SKM-1 (cell line): ENCODE results near the gene MPZL2.

Source experiments
- DNase-seq: peaks from one replicate; lab custom pipeline; 2025; ENCODE audit not compliant: unreplicated experiment; lab: John Stamatoyannopoulos, UW

The MPZL2 gene

DNA sequence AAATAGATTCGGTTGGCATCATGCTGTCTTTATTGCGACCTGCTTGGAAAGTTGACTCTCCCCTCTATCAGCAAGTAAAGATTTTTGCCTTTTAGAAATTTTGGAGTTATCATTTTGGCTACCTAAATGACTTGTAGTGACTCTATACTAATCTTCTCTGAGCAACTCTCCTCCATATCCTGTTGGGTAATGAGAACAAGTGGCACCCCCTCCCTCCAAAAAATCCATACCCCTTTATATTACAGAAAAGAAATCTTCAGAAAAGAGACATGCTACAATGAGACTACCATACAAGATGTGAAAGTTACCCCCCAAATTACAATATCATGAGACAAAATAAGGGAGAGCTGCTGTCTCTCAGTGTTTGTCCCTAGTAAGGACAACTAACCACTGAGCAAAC is 40.5 kb downstream of the MPZL2 start:
- no peak for DNase-seq

DNA sequence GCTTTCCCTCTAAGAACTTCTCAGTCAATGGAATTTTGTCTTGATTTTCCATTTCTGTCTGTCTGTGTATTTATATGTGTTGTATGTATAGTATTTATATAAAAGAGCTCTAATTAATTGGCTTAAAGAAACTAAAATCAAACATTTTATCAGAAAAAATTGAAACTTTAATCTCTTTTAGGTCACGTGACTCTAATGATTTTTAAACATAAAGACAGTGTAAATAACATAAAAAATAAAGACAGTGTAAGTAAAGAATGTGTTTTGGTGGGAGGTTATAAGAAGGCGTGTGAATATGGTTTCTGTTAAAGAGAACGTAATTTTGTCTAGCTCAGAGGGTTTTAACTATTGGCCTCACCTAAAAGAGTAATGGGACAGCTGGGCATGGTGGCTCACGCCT is 41.7 kb downstream of the MPZL2 start:
- DNase-seq = no peak

DNA sequence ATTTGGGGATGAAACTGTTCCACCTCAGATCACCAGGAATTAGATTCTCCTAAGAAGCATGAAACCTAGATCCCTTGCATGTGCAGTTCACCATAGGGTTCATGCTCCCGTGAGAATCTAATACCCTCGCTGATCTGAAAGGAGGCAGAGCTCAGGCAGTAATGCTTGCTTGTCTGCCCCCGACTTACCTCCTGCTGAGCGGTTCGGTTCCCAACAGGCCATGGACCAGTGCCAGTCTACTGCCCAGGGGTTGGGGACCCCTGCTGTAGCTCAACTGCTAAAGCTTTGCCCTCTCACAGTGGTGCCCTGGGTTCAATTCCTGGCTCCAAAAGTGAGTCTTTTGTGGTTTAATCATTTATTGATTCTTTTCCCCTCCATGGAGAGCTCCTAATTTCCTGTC is 42.7 kb downstream of the MPZL2 start:
- no peak for DNase-seq

DNA sequence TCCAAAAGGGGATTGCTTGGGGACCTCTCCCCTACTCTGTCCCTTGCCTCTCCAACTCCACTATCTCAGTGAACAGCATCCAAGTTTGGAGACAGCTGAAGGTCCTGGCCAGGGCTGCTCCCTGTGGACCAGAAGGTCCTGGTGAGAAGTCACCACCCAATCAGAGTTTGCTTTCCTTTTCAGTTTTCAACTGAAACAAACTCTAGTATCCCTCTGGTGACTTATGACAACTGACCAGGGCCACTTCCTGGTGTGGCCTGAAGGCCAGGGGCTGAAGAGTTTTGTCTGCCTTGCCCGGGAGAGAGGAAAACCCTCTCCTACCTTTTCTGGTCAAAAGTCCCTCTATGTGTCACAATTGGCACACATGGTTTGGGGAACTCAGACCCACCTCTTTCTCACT is 44.4 kb downstream of the MPZL2 start:
- no peak for DNase-seq

DNA sequence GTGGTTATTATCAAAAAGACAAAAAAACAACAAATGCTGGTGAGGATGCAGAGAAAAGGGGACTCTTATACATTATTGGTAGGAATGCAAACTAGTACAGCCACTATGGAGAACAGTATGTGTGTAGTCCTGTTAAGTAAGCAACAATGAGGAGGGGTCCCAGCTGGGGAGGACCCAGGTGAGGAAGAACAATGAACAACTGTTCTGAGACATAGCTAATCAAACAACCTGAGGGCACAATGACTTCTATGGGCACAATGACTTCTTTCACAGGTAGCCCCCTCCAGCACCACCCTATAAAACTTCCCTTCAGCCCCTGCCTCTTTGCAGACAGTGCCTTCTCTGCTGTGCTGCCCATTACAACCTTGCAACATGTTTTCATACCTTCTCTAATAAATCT is 44.9 kb downstream of the MPZL2 start:
- no peak for DNase-seq

DNA sequence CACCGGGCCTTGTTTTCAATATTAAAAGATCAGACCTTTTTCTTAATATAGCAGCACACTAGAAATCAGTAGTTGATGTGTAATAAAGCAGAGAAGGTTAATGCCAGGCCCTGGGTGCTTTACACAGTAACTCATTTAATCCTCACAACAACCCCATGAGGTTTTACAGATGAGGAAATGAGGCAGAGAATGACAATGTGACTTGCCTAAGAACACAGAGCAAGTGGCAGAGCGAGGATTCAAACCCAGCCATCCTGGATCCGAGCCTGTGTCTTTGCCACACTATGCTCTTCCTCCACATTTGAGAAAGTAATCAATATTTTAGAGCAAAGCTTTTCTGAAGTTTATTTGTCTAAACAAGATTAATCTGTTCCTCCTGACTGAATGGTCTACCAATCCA is 46.5 kb downstream of the MPZL2 start:
- DNase-seq = no peak

DNA sequence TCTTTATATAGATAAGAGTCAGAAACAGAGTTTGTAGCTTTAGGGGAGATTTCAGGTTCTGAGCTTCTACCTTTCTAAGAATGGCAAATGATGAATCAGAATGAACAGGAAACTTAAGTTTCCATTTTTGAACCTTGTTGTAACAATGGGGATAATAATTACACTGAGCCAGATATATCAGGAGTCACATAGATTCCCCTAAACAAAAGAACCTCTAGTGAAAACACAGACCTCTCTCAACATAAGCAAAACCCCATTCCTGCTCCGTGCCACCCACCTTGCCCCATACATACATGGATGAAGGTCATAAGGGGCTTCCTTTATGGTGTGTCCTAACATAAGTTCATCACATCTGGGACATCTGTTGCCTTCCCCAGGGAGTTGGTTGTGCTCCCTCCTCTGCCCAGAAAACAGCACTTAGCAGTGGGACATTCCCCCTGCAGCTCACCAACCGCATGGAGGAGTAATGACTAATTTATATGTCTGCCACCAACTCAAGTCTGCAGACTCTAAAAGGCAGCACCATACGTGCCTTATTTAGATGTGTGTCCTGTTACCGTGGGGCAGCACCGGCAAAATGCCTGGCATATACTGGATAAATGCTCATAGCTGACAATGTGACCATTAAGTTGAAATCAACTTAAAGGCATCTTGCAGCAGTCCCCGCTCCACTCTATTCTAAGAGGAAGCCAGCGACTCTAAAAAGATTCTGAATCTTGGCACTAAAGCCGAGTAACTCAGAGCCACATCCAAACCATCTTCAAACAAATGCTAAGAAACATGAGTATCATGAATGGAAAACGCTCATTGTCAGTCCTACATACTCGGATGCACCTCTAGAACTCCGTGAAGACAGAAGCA is 47.2 kb downstream of the MPZL2 start:
- no peak for DNase-seq

DNA sequence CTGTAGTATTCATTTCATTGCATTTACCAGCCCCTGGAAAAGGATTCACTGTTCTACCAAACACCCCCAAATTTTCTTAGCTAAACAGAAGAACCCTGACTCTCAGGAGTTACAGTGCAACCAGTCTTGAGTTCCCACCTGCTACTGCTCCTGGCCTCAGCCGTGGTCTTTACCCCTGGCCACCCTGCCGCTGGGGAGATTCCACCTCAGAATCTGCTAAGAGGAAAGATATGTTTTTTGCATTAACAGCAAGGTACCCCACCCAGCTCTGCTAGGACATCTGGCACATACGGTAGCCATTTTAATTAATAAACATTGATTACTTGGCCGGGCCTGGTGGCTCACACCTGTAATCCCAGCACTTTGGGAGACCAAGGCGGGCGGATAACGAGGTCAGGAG is 48.3 kb downstream of the MPZL2 start:
- DNase-seq = no peak

DNA sequence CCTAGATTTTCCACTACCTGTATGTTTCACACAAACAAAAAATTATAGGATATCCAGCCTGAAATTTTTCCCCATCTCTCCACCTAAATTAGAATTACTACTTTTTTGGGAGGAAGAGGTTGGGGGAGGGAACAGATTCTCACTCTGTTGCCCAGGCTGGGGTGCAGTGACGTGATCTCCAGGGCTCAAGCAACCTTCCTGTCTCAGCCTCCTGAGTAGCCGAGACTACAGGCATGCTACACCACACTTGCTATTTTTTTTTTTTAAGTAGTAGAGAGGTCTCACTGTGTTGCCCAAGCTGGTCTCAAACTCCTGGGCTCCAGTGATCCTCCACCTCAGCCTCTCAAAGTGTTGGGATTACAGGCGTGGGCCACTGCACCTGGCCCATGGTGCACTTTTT is 48.8 kb downstream of the MPZL2 start:
- DNase-seq = no peak

DNA sequence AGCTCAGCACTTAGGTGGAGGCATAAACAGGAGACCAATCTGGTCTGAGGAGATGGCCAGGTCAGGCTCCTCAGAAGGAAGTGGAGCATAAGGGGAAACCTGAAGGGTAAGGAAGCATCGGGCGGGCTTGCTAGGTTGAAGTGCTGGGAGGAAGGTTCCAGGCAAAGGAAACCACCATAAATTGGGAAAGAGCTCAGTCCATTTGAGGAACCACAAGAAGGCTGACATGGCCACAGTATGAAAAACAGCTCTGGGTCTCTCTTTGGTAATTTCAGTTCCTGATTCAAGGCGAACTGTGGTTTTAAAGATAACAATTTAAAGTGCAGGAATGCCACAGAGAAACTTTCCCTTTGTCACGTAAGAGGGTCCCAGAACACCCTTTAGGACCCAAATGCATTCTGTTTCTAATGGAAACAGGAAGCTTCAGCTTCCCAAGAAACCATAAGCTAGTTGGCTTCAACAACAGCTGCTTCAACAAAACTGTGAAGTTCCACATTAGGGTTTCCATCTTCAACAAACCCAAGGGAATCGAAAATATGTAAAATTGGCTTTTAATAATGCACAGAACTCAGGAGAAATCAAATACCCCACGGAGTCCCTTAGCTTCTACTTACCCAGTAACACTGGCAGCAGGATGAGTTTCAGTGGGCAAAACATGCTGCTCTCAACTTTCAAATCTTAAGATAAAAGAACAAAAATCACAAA is 49.7 kb downstream of the MPZL2 start:
- DNase-seq = peak; percentile 94

DNA sequence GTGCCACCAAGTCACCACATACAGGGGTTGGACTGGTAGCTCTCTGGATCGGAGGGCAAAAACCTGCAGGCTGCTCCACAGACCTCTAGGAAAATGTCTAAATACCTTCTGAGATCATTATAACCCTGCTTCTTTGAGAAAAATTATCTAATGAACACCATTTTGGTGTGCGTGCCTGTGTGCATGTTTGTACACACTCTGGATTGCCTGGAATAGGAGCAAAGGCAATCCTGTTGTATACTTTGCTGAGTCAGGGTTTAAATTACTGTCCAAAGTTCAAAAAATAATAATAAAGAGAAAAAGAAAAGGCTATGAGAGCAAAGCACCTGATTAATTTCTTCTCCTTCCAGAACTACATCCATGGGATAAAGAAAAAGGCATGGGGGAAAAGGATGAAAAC is 50.3 kb downstream of the MPZL2 start:
- no peak for DNase-seq

DNA sequence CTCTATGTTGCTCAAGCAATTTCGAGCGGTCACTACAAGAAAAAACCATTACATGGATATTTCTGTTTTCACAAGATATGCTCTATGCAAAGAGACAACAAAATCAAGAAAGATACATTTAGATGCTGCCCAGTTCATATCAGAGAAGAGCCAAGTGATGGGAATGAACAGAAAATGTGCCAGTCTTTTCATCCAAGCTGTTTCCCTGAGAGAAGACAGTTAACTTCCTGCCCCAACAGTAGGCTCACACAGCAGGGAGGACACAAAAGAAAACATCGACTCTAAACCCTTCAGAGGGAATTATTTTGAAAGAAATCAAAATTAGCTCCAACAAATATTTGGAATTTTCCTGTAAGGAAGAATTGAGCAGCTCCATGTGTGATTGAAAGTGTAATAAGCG is 50.9 kb downstream of the MPZL2 start:
- no peak for DNase-seq

DNA sequence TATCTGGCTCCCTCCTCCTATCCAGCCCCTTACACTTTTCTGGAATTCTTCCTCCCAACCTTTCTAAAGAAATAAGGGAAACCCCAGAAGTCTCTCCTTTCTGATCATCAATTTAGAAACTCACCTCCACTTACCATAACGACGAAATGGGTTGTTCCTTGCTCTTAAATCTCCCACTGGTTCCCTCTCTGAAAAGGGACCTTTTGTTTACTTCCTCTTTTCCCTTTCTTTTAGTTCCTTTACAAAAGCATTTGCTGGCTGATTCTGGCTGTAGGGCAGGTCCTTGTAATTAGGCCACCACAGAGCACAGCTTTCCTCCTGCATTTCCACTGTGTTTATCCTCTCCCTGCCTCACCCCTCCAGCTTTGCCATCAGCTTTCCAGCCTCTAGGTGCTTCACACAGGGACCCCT is 51.3 kb downstream of the MPZL2 start:
- DNase-seq = peak; percentile 77

DNA sequence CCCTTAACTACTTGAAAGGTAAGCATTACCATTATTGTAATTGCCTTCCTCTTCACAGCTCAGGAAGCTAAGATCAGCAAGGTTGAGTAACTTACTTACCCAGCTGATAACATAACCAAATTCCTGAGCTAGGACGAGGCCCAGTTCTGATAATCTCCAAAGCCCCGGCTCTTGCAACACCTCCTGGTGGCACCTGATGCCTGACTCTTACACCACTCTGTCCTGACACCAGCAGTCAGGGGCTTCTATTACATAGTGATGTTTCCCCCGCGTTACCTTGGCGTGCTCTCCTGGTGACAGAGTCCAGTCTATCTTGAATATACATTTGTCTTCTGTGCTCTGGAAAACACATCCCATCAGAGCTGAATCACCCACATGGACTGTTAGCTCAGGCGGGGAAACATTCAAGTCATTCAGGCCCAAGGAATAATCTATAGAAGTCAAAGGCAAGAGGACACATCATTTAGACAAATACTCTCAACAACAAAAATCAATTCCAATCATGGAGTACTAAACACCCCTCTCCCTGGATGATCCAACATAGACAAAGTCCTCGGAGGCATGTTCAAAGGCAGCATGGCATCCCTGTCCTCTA is 51.9 kb downstream of the MPZL2 start:
- peak; percentile 55 for DNase-seq

DNA sequence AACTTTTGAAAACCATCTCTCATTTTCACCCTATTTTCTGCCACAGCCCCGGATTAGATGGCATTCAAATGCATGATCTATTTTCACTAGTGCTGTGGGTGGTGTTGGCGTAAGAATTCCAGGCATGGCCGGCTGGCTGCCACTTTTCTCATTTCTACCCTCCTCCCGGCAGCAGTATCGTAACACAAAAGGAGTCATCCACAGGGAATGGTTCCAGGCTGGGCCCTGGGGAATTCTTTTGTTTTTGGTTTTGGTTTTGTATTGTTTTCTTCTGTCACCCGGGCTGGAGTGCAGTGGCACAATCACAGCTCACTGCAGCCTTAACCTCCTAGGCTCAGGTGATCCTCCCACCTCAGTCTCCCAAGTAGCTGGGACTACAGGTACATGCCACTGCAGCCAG is 53.1 kb downstream of the MPZL2 start:
- DNase-seq = no peak

DNA sequence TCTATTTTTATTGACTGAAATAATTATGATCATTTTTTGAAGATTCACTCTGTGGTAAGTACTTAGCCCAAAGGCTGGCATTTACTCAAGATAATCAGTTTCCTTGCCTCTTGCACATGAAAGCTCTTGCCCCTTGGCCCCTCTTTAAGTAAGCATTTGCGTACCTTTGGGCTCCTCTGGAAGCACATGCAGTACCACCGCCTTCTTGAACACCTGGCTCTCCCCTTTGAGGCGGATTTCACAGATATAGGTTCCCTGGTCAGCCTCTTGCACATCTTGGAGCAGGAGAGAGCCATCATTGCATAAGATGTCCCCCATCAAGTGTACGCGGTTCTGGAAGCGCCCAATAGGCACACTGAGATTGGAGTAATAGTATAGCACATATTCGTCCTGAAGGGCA is 53.8 kb downstream of the MPZL2 start:
- DNase-seq = no peak

DNA sequence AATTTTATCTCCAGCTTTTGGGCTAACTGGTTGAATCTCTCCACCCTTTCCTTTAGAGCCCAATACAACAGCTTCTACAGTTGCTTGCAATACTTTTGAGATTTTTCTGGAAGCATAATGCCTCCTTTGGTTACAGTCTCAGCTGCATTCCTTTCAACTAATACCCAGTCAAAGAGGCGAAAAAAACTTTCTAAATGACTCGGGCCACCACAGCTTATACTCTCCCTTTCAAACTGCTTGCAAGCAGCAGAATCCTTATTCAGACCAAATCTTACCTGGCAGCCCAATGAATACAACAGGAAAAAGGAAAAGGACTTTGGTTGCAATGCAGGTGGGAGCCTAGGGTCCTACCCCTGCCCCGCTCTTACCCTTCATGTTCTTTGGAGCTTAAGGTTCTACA is 55.1 kb downstream of the MPZL2 start:
- no peak for DNase-seq

DNA sequence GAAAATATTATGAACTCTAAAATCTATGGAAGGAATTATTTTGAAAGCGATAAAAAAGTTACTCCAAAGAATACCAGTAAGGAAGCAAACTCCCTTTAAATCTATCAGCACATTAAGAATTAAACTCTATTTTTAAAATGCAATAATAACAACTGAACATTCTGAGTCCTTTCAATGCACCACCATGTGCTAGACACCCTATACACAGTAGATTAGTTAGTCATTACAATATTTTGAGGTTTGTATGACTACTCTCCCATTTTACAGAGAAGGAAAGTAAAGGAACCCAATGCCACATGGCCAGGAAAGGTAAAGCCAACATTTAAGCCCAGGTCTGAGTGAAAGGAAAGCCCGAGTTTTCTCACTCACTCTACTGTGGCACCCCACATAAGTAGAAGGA is 57.0 kb downstream of the MPZL2 start:
- DNase-seq = no peak

DNA sequence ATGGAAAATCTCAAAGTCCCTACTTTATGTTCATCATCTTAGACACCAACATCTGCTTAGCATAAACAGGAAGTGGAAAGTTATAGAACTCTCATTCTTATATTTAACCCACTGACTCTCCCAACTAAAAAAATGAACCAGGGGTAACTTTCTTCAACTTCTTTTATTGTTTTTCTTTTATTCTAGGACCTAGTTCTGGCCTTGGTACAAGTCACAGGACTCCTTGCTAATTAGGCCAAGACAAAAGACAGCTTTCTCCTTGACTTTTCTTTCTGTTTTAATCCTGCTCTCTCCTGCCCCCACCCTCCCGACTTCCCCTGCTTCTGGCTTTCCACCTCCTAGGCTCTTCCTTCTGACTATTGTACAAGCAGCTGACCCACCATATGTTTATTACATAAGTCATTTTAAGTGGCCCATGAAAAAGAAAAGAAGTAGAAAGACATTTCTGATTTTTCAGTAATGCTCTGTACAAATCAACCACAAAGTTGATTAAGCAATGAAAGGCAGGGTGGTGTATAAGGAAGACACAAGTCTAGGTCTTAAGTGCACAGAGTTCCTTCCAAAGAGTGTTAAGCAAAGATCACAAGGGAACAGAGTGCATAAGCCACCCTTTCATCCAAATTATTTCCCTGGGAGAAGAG is 57.6 kb downstream of the MPZL2 start:
- DNase-seq = peak; percentile 69

DNA sequence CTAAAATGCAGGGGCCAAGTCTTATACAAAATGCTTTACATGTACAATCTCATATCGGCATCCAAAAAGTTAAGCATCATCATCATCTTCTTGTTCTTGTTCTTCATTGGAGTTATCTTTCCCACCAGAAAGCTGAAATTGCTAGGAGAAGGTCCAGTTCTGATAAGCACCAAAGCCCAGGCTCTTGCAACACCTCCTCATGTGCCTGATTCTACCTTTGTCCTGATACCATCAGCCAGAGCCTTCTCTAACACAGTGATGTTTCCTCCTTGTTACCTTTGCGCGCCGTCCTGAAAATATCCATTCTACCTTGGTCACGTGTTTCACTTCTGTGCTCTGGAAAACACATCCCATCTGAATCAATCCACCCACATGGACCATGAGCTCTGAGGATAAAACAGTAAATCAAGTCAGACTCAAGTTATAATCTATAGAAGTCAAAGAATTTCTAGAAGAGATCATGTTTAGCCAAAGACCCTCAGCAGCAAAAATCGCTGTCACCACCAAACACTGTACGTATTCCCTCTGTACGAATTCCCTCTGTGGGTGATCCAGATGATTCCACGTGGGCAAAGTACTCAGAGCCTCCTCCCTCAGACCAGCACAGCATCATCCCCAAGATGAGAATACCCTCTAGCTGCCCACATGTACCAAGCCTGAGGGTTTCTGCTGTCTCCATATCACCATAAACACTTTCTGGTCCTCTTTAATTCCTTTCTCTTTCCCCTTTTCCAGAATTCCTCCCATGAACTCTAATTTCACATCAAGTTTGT is 58.3 kb downstream of the MPZL2 start:
- DNase-seq = no peak
